ENCODE results near the gene TAF11L14.
"Not testable (repeated sequence)": the region's sequence is repeated elsewhere in the genome, so short reads cannot be mapped to it uniquely, and the experiment has no call there.

Gene TAF11L14

DNA sequence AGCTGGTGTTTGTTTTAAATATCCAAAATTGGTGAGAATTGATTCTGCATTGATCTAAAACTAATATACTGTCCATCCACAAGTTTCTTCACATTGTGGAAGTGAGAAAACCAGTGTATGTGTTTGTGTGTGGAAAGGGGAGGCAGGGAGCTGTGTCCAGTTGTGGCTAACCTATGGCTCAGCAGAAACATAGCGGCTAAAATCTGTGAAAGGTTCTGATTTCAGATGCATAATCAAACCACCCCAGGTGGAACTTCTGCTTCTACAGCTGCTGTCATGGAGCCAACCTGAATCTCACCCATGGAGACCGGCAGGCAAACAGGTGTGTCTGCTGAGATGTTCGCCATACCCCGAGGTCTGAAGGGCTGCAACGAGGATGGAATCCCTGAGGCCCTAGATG lies at the start of gene TAF11L14:
TAF11L14 (plus strand) TSS at position 301 of the 400 bp plus-strand sequence.
- no peak for DNase-seq (ENCODE audit: low read depth)
- no peak for TF ChIP-seq CTCF (conservative IDR thresholded peaks at IDR 0.05; ENCODE audit: low read depth, low read length)
- no peak within 1 kb of the TSS for H3K4me3 ChIP-seq (ENCODE audit: low read depth, low read length)

GRCh38 chr5:17585658-17586057 lies 48.6 kb upstream of the TAF11L14 start, which contains the start of gene TAF11L7:
Gene TAF11L7 (minus strand): TSS chr5:17585758.
- H3K4me3 ChIP-seq (ENCODE audit: low read depth, low read length); DNase-seq (ENCODE audit: low read depth): not testable (repeated sequence)

DNA sequence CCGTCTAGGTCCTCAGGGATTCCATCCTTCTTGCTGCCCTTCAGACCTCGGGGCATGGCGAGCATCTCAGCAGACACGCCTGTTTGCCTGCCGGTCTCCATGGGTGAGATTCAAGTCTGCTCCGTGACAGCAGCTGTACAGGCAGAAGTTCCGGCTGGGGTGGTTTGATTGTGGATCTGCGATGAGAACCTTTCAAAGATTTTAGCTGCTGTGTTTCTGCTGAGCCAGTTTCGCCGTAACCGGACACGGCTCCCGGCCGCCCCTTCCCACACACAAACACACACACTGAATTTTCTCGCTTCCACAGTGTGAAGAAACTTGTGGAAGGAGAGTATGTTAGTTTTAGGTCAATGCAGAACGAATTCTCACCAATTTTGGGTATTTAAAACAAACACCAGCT lies 43.4 kb upstream of the TAF11L14 start, which contains the start of gene TAF11L8:
TAF11L8 (minus strand) TSS at position 101 of the 400 bp plus-strand sequence.
- not testable (repeated sequence) for H3K4me3 ChIP-seq (ENCODE audit: low read depth, low read length); DNase-seq (ENCODE audit: low read depth)

DNA sequence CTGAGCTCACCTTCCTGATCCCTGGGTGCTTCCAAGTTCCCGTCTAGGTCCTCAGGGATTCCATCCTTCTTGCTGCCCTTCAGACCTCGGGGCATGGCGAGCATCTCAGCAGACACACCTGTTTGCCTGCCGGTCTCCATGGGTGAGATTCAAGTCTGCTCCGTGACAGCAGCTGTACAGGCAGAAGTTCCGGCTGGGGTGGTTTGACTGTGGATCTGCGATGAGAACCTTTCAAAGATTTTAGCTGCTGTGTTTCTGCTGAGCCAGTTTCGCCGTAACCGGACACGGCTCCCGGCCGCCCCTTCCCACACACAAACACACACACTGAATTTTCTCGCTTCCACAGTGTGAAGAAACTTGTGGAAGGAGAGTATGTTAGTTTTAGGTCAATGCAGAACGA lies 40.0 kb upstream of the TAF11L14 start, which contains the start of gene TAF11L9:
TAF11L9 (minus strand) TSS at position 140 of the 400 bp plus-strand sequence.
- not testable (repeated sequence) for DNase-seq (ENCODE audit: low read depth); H3K4me3 ChIP-seq (ENCODE audit: low read depth, low read length)

DNA sequence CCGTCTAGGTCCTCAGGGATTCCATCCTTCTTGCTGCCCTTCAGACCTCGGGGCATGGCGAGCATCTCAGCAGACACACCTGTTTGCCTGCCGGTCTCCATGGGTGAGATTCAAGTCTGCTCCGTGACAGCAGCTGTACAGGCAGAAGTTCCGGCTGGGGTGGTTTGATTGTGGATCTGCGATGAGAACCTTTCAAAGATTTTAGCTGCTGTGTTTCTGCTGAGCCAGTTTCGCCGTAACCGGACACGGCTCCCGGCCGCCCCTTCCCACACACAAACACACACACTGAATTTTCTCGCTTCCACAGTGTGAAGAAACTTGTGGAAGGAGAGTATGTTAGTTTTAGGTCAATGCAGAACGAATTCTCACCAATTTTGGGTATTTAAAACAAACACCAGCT lies 36.5 kb upstream of the TAF11L14 start, which contains the start of gene TAF11L10:
TAF11L10 (minus strand) TSS at position 101 of the 400 bp plus-strand sequence.
- DNase-seq (ENCODE audit: low read depth); H3K4me3 ChIP-seq (ENCODE audit: low read depth, low read length): not testable (repeated sequence)

- H3K4me3 ChIP-seq (ENCODE audit: low read depth, low read length); DNase-seq (ENCODE audit: low read depth): not testable (repeated sequence)
Measured at GRCh38 chr5:17603880-17604279, 30.4 kb upstream of the TAF11L14 start, which contains the start of gene TAF11L11. Gene TAF11L11 (plus strand): TSS chr5:17604183.

DNA sequence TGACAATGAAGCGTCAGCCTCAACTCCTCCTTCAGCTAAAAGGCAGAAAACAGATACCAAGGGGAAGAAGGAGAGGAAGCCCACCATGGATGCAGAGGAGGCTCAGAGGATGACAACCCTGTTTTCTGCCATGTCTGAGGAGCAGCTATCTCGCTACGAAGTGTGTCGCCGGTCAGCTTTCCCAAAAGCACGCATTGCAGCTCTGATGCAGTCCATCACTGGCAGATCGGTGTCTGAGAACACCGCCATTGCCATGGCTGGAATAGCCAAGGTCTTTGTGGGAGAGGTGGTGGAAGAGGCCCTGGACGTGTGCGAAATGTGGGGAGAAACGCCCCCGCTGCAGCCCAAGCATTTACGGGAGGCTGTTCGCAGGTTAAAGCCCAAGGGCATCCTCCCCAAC lies 29.3 kb upstream of the TAF11L14 start:
- no peak overlapping the region for H3K4me3 ChIP-seq (ENCODE audit: low read depth, low read length)

GRCh38 chr5:17607461-17607860 lies 26.8 kb upstream of the TAF11L14 start:
- H3K4me3 ChIP-seq (ENCODE audit: low read depth, low read length): not testable (repeated sequence)

More for the DNA sequence above, 29.3 kb upstream of the TAF11L14 start:
- no peak for TF ChIP-seq CTCF (conservative IDR thresholded peaks at IDR 0.05; ENCODE audit: low read depth, low read length)
- DNase-seq (ENCODE audit: low read depth): no peak

GRCh38 chr5:17610092-17610491 lies 24.2 kb upstream of the TAF11L14 start, which contains the start of gene TAF11L12:
Gene TAF11L12 (plus strand): TSS chr5:17610392.
- H3K4me3 ChIP-seq (ENCODE audit: low read depth, low read length): not testable (repeated sequence)

More at GRCh38 chr5:17607461-17607860, 26.8 kb upstream of the TAF11L14 start:
- DNase-seq (ENCODE audit: low read depth): not testable (repeated sequence)

GRCh38 chr5:17614872-17615605 lies 19.2 kb upstream of the TAF11L14 start:
- no peak overlapping the region for H3K4me3 ChIP-seq (ENCODE audit: low read depth, low read length)
- no peak for TF ChIP-seq CTCF (conservative IDR thresholded peaks at IDR 0.05; ENCODE audit: low read depth, low read length)
- no peak for DNase-seq (ENCODE audit: low read depth)

More at GRCh38 chr5:17610092-17610491, 24.2 kb upstream of the TAF11L14 start, which contains the start of gene TAF11L12:
- not testable (repeated sequence) for DNase-seq (ENCODE audit: low read depth)

GRCh38 chr5:17619354-17619753 lies 14.9 kb upstream of the TAF11L14 start:
- no peak overlapping the region for H3K4me3 ChIP-seq (ENCODE audit: low read depth, low read length)
- DNase-seq (ENCODE audit: low read depth): no peak
- no peak for TF ChIP-seq CTCF (conservative IDR thresholded peaks at IDR 0.05; ENCODE audit: low read depth, low read length)
